ENCODE data around the gene CDC14C. TPM values are rescaled to one million over a fixed set of nuclear protein-coding genes. Genes with fewer than 3 reads are reported as not detected.

CDC14C gene
- total RNA-seq (ENCODE audit: unreplicated experiment), result not detected
- long read RNA-seq, result 0 reads

DNA sequence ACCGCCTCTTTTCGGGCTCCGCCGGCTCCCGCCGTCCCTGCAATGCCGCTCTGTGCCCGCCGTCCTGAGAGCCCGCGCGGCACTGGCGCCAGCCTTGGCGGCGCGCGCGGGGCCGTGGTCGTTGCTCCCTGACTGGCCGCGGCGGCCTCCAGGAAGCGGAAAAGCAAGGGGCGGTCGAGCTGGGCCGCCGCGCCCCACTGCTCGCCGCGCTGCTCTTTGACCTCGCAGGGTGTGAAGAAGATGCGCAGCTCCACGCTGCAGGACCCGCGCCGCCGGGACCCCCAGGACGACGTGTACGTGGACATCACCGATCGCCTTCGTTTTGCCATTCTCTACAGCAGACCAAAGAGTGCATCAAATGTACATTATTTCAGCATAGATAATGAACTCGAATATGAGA, at the start of gene CDC14C:
Gene CDC14C, plus strand, starts transcription at position 115 of the 400 bp plus-strand sequence. Its CDS starts 126 bp downstream, at position 241.
- H3K4me3 Mint-ChIP-seq (ENCODE audit: unreplicated experiment), result no peak within 1 kb of the TSS
- TF ChIP-seq, protein P1, sequence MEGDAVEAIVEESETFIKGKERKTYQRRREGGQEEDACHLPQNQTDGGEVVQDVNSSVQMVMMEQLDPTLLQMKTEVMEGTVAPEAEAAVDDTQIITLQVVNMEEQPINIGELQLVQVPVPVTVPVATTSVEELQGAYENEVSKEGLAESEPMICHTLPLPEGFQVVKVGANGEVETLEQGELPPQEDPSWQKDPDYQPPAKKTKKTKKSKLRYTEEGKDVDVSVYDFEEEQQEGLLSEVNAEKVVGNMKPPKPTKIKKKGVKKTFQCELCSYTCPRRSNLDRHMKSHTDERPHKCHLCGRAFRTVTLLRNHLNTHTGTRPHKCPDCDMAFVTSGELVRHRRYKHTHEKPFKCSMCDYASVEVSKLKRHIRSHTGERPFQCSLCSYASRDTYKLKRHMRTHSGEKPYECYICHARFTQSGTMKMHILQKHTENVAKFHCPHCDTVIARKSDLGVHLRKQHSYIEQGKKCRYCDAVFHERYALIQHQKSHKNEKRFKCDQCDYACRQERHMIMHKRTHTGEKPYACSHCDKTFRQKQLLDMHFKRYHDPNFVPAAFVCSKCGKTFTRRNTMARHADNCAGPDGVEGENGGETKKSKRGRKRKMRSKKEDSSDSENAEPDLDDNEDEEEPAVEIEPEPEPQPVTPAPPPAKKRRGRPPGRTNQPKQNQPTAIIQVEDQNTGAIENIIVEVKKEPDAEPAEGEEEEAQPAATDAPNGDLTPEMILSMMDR (IDR thresholded peaks at IDR 0.05; ENCODE audit: partially characterized antibody, unreplicated experiment), result no peak
- no peaks in the 10 kb centered on the region for H3K27me3 Mint-ChIP-seq (ENCODE audit: unreplicated experiment)
- no peak for DNase-seq
- peaks cover 2% of the 10 kb centered on the region for H3K9me3 Mint-ChIP-seq (ENCODE audit: unreplicated experiment)
- no peak within 1 kb of the TSS for H3K27ac Mint-ChIP-seq (ENCODE audit: unreplicated experiment)
- H3K36me3 Mint-ChIP-seq (ENCODE audit: unreplicated experiment), result peaks cover 3% of the 10 kb centered on the region
- H3K4me1 Mint-ChIP-seq (ENCODE audit: low read depth, unreplicated experiment), result no peaks in the 10 kb centered on the region

DNA sequence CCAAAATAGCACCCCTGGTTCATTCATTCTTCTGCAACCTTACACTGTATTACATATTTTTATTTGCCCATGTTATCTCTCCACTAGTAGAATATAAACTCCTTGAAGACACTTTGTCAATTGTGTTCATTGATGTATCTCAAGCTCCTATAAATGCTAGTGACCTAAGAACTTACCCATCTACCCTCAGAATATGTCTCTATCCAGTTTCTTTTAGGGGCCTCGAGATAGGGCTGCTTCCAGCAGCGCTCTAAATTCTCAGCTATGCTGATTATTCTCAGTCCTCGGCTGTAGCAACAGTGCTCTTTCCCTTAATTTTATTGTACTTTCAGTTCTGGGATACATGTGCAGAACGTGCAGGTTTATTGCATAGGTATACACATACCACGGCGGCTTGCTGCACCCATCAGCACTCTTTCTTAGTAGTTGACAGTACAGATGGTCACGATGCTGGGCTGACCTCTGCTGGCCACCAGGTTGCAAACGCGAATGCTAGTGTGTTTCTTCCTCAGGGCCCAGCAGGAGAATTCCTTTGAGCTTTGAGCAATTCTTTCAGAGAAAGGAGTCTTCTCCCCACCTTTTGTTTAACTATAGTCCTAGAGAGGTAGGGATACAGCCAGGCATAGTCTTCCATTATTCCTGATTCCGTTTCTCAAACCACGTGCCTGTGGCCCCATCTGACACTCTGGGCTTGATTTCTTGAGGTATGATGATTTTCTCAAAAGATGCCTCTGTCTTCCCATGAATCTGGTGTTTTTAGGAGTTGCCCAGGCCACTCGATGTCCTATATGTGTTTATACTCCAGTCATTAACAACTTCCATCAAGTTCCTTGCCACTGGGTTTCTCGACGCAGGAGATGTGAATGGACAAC, 49.1 kb upstream of the CDC14C start:
- Mint-ChIP-seq H3K9me3 (ENCODE audit: unreplicated experiment) (no peaks in the 10 kb centered on the region), H3K4me1 (ENCODE audit: low read depth, unreplicated experiment) (no peaks in the 10 kb centered on the region), H3K27me3 (ENCODE audit: unreplicated experiment) (no peaks in the 10 kb centered on the region), H3K4me3 (ENCODE audit: unreplicated experiment) (no peak overlapping the region), H3K27ac (ENCODE audit: unreplicated experiment) (no peak overlapping the region), H3K36me3 (ENCODE audit: unreplicated experiment) (no peaks in the 10 kb centered on the region)
- TF ChIP-seq, protein P1 (IDR thresholded peaks at IDR 0.05; ENCODE audit: partially characterized antibody, unreplicated experiment), result peak; percentile 39
- DNase-seq, result peak; percentile 61

DNA sequence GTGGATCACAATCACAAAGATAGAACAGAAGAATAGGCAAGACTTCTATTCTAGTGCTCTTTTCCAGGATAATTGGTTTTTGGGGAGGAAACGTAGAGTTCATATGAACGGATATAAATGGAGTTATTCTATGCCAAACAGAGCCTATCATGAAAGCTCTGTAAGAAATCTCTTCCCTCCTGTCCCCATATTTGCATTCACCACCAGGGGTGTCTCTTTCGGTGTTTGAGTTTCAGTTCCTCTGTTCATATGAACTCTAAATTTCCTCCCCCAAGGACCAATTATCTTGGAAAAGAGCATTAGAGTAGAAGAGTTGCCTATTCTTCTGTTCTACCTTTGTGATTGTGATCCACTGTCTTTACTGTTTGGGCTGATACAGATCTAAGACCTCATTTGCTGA, 48.3 kb upstream of the CDC14C start:
- DNase-seq, result no peak
- TF ChIP-seq, protein P1 (IDR thresholded peaks at IDR 0.05; ENCODE audit: partially characterized antibody, unreplicated experiment), result peak; percentile 11
- no peak overlapping the region for H3K27ac Mint-ChIP-seq (ENCODE audit: unreplicated experiment)
- H3K27me3 Mint-ChIP-seq (ENCODE audit: unreplicated experiment), result no peaks in the 10 kb centered on the region
- no peaks in the 10 kb centered on the region for H3K4me1 Mint-ChIP-seq (ENCODE audit: low read depth, unreplicated experiment)
- H3K4me3 Mint-ChIP-seq (ENCODE audit: unreplicated experiment), result no peak overlapping the region
- no peaks in the 10 kb centered on the region for H3K9me3 Mint-ChIP-seq (ENCODE audit: unreplicated experiment)
- H3K36me3 Mint-ChIP-seq (ENCODE audit: unreplicated experiment), result no peaks in the 10 kb centered on the region

DNA sequence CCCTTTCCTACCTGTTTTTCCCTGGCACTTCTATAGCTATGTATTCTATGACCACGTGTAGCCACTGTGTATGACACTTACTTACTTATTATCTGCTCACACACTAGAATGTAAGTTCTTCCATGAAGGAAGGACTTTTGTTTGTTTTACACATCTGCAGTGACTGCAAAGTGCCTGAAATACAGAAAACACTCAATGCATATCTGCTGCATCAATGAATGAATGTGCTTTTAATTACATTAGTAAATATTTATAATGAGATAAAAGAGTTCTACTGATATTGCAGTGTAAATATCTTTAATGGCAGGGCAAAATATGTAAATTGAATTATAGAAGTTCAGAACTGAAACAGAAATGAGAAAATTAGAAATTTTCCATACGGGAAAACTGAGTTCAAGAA, 43.5 kb upstream of the CDC14C start:
- Mint-ChIP-seq H3K9me3 (ENCODE audit: unreplicated experiment) (no peaks in the 10 kb centered on the region), H3K4me1 (ENCODE audit: low read depth, unreplicated experiment) (no peaks in the 10 kb centered on the region), H3K36me3 (ENCODE audit: unreplicated experiment) (no peaks in the 10 kb centered on the region), H3K4me3 (ENCODE audit: unreplicated experiment) (no peak overlapping the region), H3K27me3 (ENCODE audit: unreplicated experiment) (peaks cover 3% of the 10 kb centered on the region), H3K27ac (ENCODE audit: unreplicated experiment) (no peak overlapping the region)
- DNase-seq, result no peak
- TF ChIP-seq, protein P1 (IDR thresholded peaks at IDR 0.05; ENCODE audit: partially characterized antibody, unreplicated experiment), result no peak

DNA sequence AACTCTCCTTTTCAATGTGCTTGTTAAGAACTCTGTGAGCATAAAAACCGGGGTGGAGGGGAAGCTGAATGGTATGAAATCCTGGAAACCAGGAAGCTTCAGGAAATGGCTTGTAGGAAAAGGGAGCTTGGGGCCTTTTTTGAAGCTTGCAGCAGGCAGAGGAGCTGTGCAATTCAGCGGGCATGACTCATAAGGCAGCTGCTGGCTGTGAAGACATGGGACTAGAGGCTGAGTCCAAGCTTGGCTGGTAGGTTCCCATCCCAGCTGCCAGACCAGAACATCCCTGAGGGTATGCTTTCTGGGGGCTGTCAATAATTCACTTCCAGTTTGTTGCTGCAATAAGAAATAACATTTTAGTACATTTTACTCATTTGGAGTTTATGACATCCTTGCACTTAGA, 36.8 kb upstream of the CDC14C start:
- DNase-seq, result no peak
- peaks cover 3% of the 10 kb centered on the region for H3K27me3 Mint-ChIP-seq (ENCODE audit: unreplicated experiment)
- no peaks in the 10 kb centered on the region for H3K4me1 Mint-ChIP-seq (ENCODE audit: low read depth, unreplicated experiment)
- H3K36me3 Mint-ChIP-seq (ENCODE audit: unreplicated experiment), result peaks cover 5% of the 10 kb centered on the region
- H3K9me3 Mint-ChIP-seq (ENCODE audit: unreplicated experiment), result peaks cover 3% of the 10 kb centered on the region
- no peak overlapping the region for H3K4me3 Mint-ChIP-seq (ENCODE audit: unreplicated experiment)
- TF ChIP-seq, protein P1 (IDR thresholded peaks at IDR 0.05; ENCODE audit: partially characterized antibody, unreplicated experiment), result no peak
- no peak overlapping the region for H3K27ac Mint-ChIP-seq (ENCODE audit: unreplicated experiment)

Data from glutamatergic neuron (in vitro differentiated cells).